AG08396 (cell line): ENCODE data around the gene HOXC6.
"Not testable (repeated sequence)": the region's sequence is repeated elsewhere in the genome, so short reads cannot be mapped to it uniquely, and the experiment has no call there.

Source experiments
- DNase-seq: peaks from one replicate; pipeline ENCODE4 v3.0.0; 2012; ENCODE audit warnings: low spot score, mixed read lengths

HOXC6 gene

GRCh38 chr12:54030889-54031471 lies 2.7 kb downstream of the HOXC6 start:
- no peak for DNase-seq

GRCh38 chr12:54031480-54031879 lies 3.2 kb downstream of the HOXC6 start:
- DNase-seq = no peak

GRCh38 chr12:54032086-54032619 lies 3.9 kb downstream of the HOXC6 start:
- no peak for DNase-seq

- DNase-seq = peak; percentile 93
These were observed 4.4 kb downstream of the HOXC6 start, which contains the start of gene HOXC5 for GRCh38 chr12:54032627-54033100. Gene HOXC5 (plus strand): TSS chr12:54033050. CDS start chr12:54033123, 73 bp downstream.

GRCh38 chr12:54033106-54033979 lies 5.1 kb downstream of the HOXC6 start:
- DNase-seq = peak; percentile 70

GRCh38 chr12:54033980-54034784 lies 5.9 kb downstream of the HOXC6 start:
- DNase-seq = no peak

- no peak for DNase-seq
These were observed 6.6 kb downstream of the HOXC6 start for GRCh38 chr12:54034785-54035310.

- no peak for DNase-seq
These were observed 7.5 kb downstream of the HOXC6 start for GRCh38 chr12:54035568-54036264.

- no peak for DNase-seq
These were observed 8.6 kb downstream of the HOXC6 start for GRCh38 chr12:54036620-54037359.

GRCh38 chr12:54037360-54038283 lies 9.4 kb downstream of the HOXC6 start:
- no peak for DNase-seq

GRCh38 chr12:54038284-54038870 lies 10.1 kb downstream of the HOXC6 start:
- DNase-seq = no peak

- DNase-seq = no peak
These were observed 10.7 kb downstream of the HOXC6 start for GRCh38 chr12:54038871-54039414.

GRCh38 chr12:54039417-54040147 lies 11.3 kb downstream of the HOXC6 start:
- DNase-seq = no peak

GRCh38 chr12:54040148-54040494 lies 11.9 kb downstream of the HOXC6 start:
- peak; percentile 69 for DNase-seq

GRCh38 chr12:54040648-54041047 lies 12.4 kb downstream of the HOXC6 start:
- DNase-seq = no peak

- no peak for DNase-seq
These were observed 13.0 kb downstream of the HOXC6 start for GRCh38 chr12:54041097-54041690.

- DNase-seq = not testable (repeated sequence)
These were observed 13.8 kb downstream of the HOXC6 start for GRCh38 chr12:54042033-54042432.
